ENCODE measurements around the gene DNAI2. TPM values are rescaled to one million over a fixed set of nuclear protein-coding genes. Genes with fewer than 3 reads are reported as not detected.

The DNAI2 gene
- total RNA-seq, 2 experiments from 2014 or later = 0.45 to 0.47 TPM

GRCh38 chr17:74251051-74251450 lies 23.0 kb upstream of the DNAI2 start:
- Mint-ChIP-seq H3K9me3 (no peaks in the 10 kb centered on the region), H3K4me3 (no peak overlapping the region), H3K36me3 (ENCODE audit: low read depth) (no peaks in the 10 kb centered on the region), H3K27ac (no peak overlapping the region), H3K27me3 (no peaks in the 10 kb centered on the region), H3K4me1 (ENCODE audit: low read depth) (no peaks in the 10 kb centered on the region)
- intact Hi-C loops (cut with micrococcal nuclease) = no loop called here
- ChIA-PET POLR2A (interaction anchor here (0.7 kb wide), 1 partner anchor 46 kb away, joined by 3 read pairs; no protein-coding TSS in a partner anchor), CTCF (no interaction called here)
- no peak for DNase-seq
- no peak for ATAC-seq
- no peak for TF ChIP-seq CTCF (IDR thresholded peaks at IDR 0.05)

- no peaks in the 10 kb centered on the region for H3K4me1 Mint-ChIP-seq (ENCODE audit: low read depth)
- H3K27me3 Mint-ChIP-seq = no peaks in the 10 kb centered on the region
- H3K27ac Mint-ChIP-seq = no peak overlapping the region
- CTCF ChIA-PET = no interaction called here
- H3K36me3 Mint-ChIP-seq (ENCODE audit: low read depth) = no peaks in the 10 kb centered on the region
- H3K4me3 Mint-ChIP-seq = no peak overlapping the region
- H3K9me3 Mint-ChIP-seq = no peaks in the 10 kb centered on the region
- POLR2A ChIA-PET = no interaction called here
- ATAC-seq (no peak), DNase-seq (no peak)
- TF ChIP-seq CTCF (IDR thresholded peaks at IDR 0.05) = no peak
- intact Hi-C loops (cut with micrococcal nuclease) = no loop called here
These were observed 22.5 kb upstream of the DNAI2 start for GRCh38 chr17:74251569-74251968.

GRCh38 chr17:74252211-74252610 lies 21.8 kb upstream of the DNAI2 start:
- no peak overlapping the region for H3K4me3 Mint-ChIP-seq
- H3K27ac Mint-ChIP-seq = no peak overlapping the region
- intact Hi-C loops (cut with micrococcal nuclease) = no loop called here
- no peaks in the 10 kb centered on the region for H3K36me3 Mint-ChIP-seq (ENCODE audit: low read depth)
- H3K9me3 Mint-ChIP-seq = no peaks in the 10 kb centered on the region
- DNase-seq (no peak), ATAC-seq (no peak)
- H3K27me3 Mint-ChIP-seq = no peaks in the 10 kb centered on the region
- ChIA-PET POLR2A (no interaction called here), CTCF (interaction anchor here (1.0 kb wide), 1 partner anchor 116 kb away, joined by 3 read pairs; no protein-coding TSS in a partner anchor)
- TF ChIP-seq CTCF (IDR thresholded peaks at IDR 0.05) = no peak
- no peaks in the 10 kb centered on the region for H3K4me1 Mint-ChIP-seq (ENCODE audit: low read depth)

- intact Hi-C loops (cut with micrococcal nuclease) = no loop called here
These were observed 21.0 kb upstream of the DNAI2 start for GRCh38 chr17:74253036-74253435.

GRCh38 chr17:74257311-74257710 lies 16.7 kb upstream of the DNAI2 start:
- Mint-ChIP-seq H3K27ac (no peak overlapping the region), H3K36me3 (ENCODE audit: low read depth) (no peaks in the 10 kb centered on the region), H3K4me1 (ENCODE audit: low read depth) (no peaks in the 10 kb centered on the region), H3K27me3 (no peaks in the 10 kb centered on the region), H3K9me3 (no peaks in the 10 kb centered on the region), H3K4me3 (no peak overlapping the region)
- intact Hi-C loops (cut with micrococcal nuclease) = no loop called here
- ChIA-PET CTCF (no interaction called here), POLR2A (no interaction called here)
- DNase-seq (no peak), ATAC-seq (no peak)
- no peak for TF ChIP-seq CTCF (IDR thresholded peaks at IDR 0.05)

More at GRCh38 chr17:74253036-74253435, 21.0 kb upstream of the DNAI2 start:
- Mint-ChIP-seq H3K27ac (no peak overlapping the region), H3K9me3 (no peaks in the 10 kb centered on the region), H3K27me3 (no peaks in the 10 kb centered on the region), H3K4me3 (no peak overlapping the region), H3K4me1 (ENCODE audit: low read depth) (no peaks in the 10 kb centered on the region), H3K36me3 (ENCODE audit: low read depth) (no peaks in the 10 kb centered on the region)
- no peak for ATAC-seq
- no peak for DNase-seq
- no peak for TF ChIP-seq CTCF (IDR thresholded peaks at IDR 0.05)
- POLR2A ChIA-PET = no interaction called here
- CTCF ChIA-PET = interaction anchor here (1.0 kb wide), 1 partner anchor 115 kb away, joined by 3 read pairs; no protein-coding TSS in a partner anchor
